ENCODE results near the gene FGFRL1. TPM values are rescaled to one million over a fixed set of nuclear protein-coding genes. Genes with fewer than 3 reads are reported as not detected.

The FGFRL1 gene
- total RNA-seq, 1 donor from 2014 or later = 70.4 TPM

GRCh38 chr4:1058997-1059665 lies 47.7 kb downstream of the FGFRL1 start:
- H3K27ac Mint-ChIP-seq (ENCODE audit: unreplicated experiment) = no peak overlapping the region
- no peaks in the 10 kb centered on the region for H3K36me3 Mint-ChIP-seq (ENCODE audit: low read depth)
- peaks cover 3% of the 10 kb centered on the region for H3K27me3 Mint-ChIP-seq (ENCODE audit: low read depth)
- TF ChIP-seq CTCF (IDR thresholded peaks at IDR 0.05) = no peak
- no peaks in the 10 kb centered on the region for H3K9me3 Mint-ChIP-seq (ENCODE audit: low read depth)
- no peak overlapping the region for H3K4me3 Mint-ChIP-seq (ENCODE audit: unreplicated experiment)
- no peak for DNase-seq (ENCODE audit: low spot score)
- H3K4me1 Mint-ChIP-seq (ENCODE audit: low read depth) = peaks cover 6% of the 10 kb centered on the region

DNA sequence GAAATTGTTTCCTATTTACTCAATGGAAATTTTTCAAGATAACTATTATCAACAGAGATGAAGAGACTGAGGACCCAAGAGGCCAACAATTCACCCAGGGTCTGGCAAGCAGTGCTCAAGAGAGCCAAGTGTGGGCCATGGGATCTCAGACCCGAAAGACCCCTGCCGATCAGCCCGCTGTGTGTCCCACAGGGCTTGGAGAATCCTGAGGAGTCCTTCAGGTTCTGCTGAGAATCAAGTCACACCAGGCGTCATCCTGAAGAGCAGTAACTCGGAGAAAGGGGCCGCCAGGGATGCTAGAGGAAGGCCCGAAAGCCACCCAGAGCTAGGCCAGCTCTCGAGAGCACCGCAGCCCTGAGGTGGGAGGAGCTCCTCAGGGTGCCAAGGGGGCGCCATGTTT lies 48.7 kb downstream of the FGFRL1 start:
- no peak for DNase-seq (ENCODE audit: low spot score)
- Mint-ChIP-seq H3K27me3 (ENCODE audit: low read depth) (peaks cover 4% of the 10 kb centered on the region), H3K4me1 (ENCODE audit: low read depth) (peaks cover 6% of the 10 kb centered on the region), H3K36me3 (ENCODE audit: low read depth) (no peaks in the 10 kb centered on the region), H3K4me3 (ENCODE audit: unreplicated experiment) (no peak overlapping the region), H3K27ac (ENCODE audit: unreplicated experiment) (no peak overlapping the region), H3K9me3 (ENCODE audit: low read depth) (no peaks in the 10 kb centered on the region)
- TF ChIP-seq CTCF (IDR thresholded peaks at IDR 0.05) = no peak

- H3K27me3 Mint-ChIP-seq (ENCODE audit: low read depth) = peaks cover 4% of the 10 kb centered on the region
- peaks cover 6% of the 10 kb centered on the region for H3K4me1 Mint-ChIP-seq (ENCODE audit: low read depth)
- H3K27ac Mint-ChIP-seq (ENCODE audit: unreplicated experiment) = no peak overlapping the region
- H3K36me3 Mint-ChIP-seq (ENCODE audit: low read depth) = no peaks in the 10 kb centered on the region
- H3K9me3 Mint-ChIP-seq (ENCODE audit: low read depth) = no peaks in the 10 kb centered on the region
- no peak for TF ChIP-seq CTCF (IDR thresholded peaks at IDR 0.05)
- DNase-seq (ENCODE audit: low spot score) = no peak
- H3K4me3 Mint-ChIP-seq (ENCODE audit: unreplicated experiment) = no peak overlapping the region
Observed at GRCh38 chr4:1060621-1061020, 49.2 kb downstream of the FGFRL1 start.

DNA sequence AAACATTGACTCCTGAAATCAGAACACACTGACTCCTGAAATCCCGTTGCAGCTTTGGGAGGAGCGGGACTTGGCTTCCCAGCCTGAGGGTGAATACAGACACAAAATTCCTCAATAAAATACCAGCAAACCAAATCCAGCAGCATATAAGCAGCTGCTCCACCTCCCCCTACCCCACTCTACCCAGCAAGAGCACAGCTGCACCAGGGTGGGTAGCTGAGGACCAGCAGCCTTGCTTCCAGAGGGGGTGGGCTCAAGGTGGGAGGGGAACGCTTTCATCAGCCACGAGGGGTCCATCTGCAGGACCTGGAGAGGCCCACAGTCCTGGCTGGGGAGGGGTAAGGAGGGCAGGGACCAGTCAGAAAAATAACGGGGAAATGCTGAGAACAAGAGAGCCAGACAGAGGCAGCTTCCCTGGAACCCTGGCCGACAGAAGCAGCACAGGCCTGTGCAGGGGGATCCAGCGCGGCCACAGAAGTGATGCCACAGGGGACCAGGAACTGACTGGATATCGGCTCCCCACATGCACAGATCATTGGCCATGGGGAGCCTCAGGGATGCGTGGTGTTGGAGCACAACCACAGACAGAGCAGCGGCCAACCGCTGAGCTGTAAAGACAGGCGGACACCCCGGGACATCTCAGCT lies 49.8 kb downstream of the FGFRL1 start:
- no peaks in the 10 kb centered on the region for H3K9me3 Mint-ChIP-seq (ENCODE audit: low read depth)
- TF ChIP-seq CTCF (IDR thresholded peaks at IDR 0.05) = no peak
- no peak overlapping the region for H3K27ac Mint-ChIP-seq (ENCODE audit: unreplicated experiment)
- no peaks in the 10 kb centered on the region for H3K36me3 Mint-ChIP-seq (ENCODE audit: low read depth)
- peaks cover 4% of the 10 kb centered on the region for H3K27me3 Mint-ChIP-seq (ENCODE audit: low read depth)
- no peak overlapping the region for H3K4me3 Mint-ChIP-seq (ENCODE audit: unreplicated experiment)
- H3K4me1 Mint-ChIP-seq (ENCODE audit: low read depth) = peaks cover 6% of the 10 kb centered on the region
- DNase-seq (ENCODE audit: low spot score) = no peak

- peaks cover 4% of the 10 kb centered on the region for H3K27me3 Mint-ChIP-seq (ENCODE audit: low read depth)
- TF ChIP-seq CTCF (IDR thresholded peaks at IDR 0.05) = no peak
- no peaks in the 10 kb centered on the region for H3K9me3 Mint-ChIP-seq (ENCODE audit: low read depth)
- H3K4me1 Mint-ChIP-seq (ENCODE audit: low read depth) = peaks cover 6% of the 10 kb centered on the region
- H3K27ac Mint-ChIP-seq (ENCODE audit: unreplicated experiment) = no peak overlapping the region
- H3K36me3 Mint-ChIP-seq (ENCODE audit: low read depth) = no peaks in the 10 kb centered on the region
- no peak overlapping the region for H3K4me3 Mint-ChIP-seq (ENCODE audit: unreplicated experiment)
- DNase-seq (ENCODE audit: low spot score) = no peak
Observed at GRCh38 chr4:1061760-1062159, 50.3 kb downstream of the FGFRL1 start.
